B cell (primary cell): ENCODE results near the gene RTN4RL1.

ENCODE experiments used
- CTCF ChIP-seq: fragments of 200-600 bp; IDR thresholded peaks from one replicate; pipeline ENCODE4 v1.8.0; 2022; ENCODE audit warnings: antibody characterized with exemption, mild to moderate bottlenecking
- EZH2 ChIP-seq: IDR thresholded peaks from 2 replicates; pipeline ENCODE4 v1.6.1; 2012; ENCODE audit warnings: borderline replicate concordance, low read depth, mild to moderate bottlenecking, moderate library complexity, low read length; ENCODE audit not compliant: insufficient read depth, poor library complexity, severe bottlenecking

GRCh38 chr17:1970843-1971384 lies 54.2 kb downstream of the RTN4RL1 start:
- TF ChIP-seq CTCF (no peak), EZH2 (no peak)
